Activated effector memory CD4-positive, alpha-beta T cell treated with Interleukin-2 at 50 U/mL for 16 hours (primary cell): ENCODE results near the gene SYT11.
"Not testable (repeated sequence)": the region's sequence is repeated elsewhere in the genome, so short reads cannot be mapped to it uniquely, and the experiment has no call there.

Experiments
- DNase-seq: peaks from one replicate; pipeline ENCODE4 v3.0.0-alpha.2; 2020

The SYT11 gene

GRCh38 chr1:155904261-155904660 is 44.9 kb downstream of the SYT11 start:
- DNase-seq, result no peak

- DNase-seq, result no peak
These were observed 50.5 kb downstream of the SYT11 start for GRCh38 chr1:155909894-155910293.

- no peak for DNase-seq
These were observed 51.3 kb downstream of the SYT11 start for GRCh38 chr1:155910621-155911121.

GRCh38 chr1:155911156-155912055 is 52.0 kb downstream of the SYT11 start, which contains the start of gene RIT1:
TSS of gene RIT1 (minus strand) at chr1:155911349. CDS start at chr1:155910761, 588 bp downstream.
- peak; percentile 78 for DNase-seq

- DNase-seq, result no peak
These were observed 52.7 kb downstream of the SYT11 start for GRCh38 chr1:155912056-155912536.

- no peak for DNase-seq
These were observed 54.8 kb downstream of the SYT11 start for GRCh38 chr1:155913969-155914757.

- DNase-seq, result no peak
These were observed 59.3 kb downstream of the SYT11 start for GRCh38 chr1:155918660-155919059.

- DNase-seq, result no peak
These were observed 60.4 kb downstream of the SYT11 start for GRCh38 chr1:155919801-155920200.

GRCh38 chr1:155920717-155921116 is 61.4 kb downstream of the SYT11 start:
- DNase-seq, result no peak

- DNase-seq, result no peak
These were observed 66.1 kb downstream of the SYT11 start for GRCh38 chr1:155925506-155925905.

GRCh38 chr1:155929057-155929456 is 69.7 kb downstream of the SYT11 start:
- no peak for DNase-seq

GRCh38 chr1:155930725-155931124 is 71.4 kb downstream of the SYT11 start:
- DNase-seq, result not testable (repeated sequence)

- DNase-seq, result no peak
These were observed 72.1 kb downstream of the SYT11 start for GRCh38 chr1:155931332-155932038.

- DNase-seq, result no peak
These were observed 72.7 kb downstream of the SYT11 start for GRCh38 chr1:155932081-155932480.

- no peak for DNase-seq
These were observed 73.1 kb downstream of the SYT11 start for GRCh38 chr1:155932487-155932886.

- DNase-seq, result no peak
These were observed 74.3 kb downstream of the SYT11 start for GRCh38 chr1:155933591-155934096.

GRCh38 chr1:155934097-155934935 is 74.9 kb downstream of the SYT11 start, which contains the start of gene KHDC4:
TSS of gene KHDC4 (minus strand) at chr1:155934413. CDS start at chr1:155934373, 40 bp downstream.
- DNase-seq, result peak; percentile 92
